ENCODE data around the gene OSBP. TPM values are rescaled to one million over a fixed set of nuclear protein-coding genes. Genes with fewer than 3 reads are reported as not detected.
A peak's percentile ranks its signal among the peaks of the same experiment; 100 is the strongest.

OSBP gene
- total RNA-seq (2021) (38.3 to 45.4 TPM (median 38.8 TPM) in 3 replicates), Bru-seq, nascent RNA (percentile 80 among the genes with signal in this experiment)
- long read RNA-seq, experiment 1, full-length matches to known transcripts: 318 of 390 reads
- long read RNA-seq, experiment 1, partial matches to known transcripts: 39 of 390 reads
- long read RNA-seq, experiment 1, other reads (novel, unspliced or antisense): 33 of 390 reads
- long read RNA-seq, experiment 2, full-length matches to known transcripts: 24 of 53 reads
- long read RNA-seq, experiment 2, partial matches to known transcripts: 12 of 53 reads
- long read RNA-seq, experiment 2, other reads (novel, unspliced or antisense): 17 of 53 reads
- long read RNA-seq, experiment 3, partial matches to known transcripts: 6 of 8 reads
- long read RNA-seq, experiment 3, other reads (novel, unspliced or antisense): 2 of 8 reads

GRCh38 chr11:59615637-59616395 lies at the start of gene OSBP:
OSBP (minus strand) TSS chr11:59615774; CDS start chr11:59615664, 110 bp downstream.
- ChIA-PET POLR2A (interaction anchor here (0.7 to 1.9 kb wide), 4 partner anchors 50 to 66 kb away, joined by 4 to 9 read pairs (median 6); partner anchors contain the start of gene PATL1), CTCF (interaction anchor here (1.2 to 2.6 kb wide), 6 partner anchors 50 to 352 kb away, joined by 4 to 9 read pairs (median 6); partner anchors contain the start of genes PATL1 and STX3)
- Mint-ChIP-seq H3K27me3 (ENCODE audit: low read depth) (no peaks in the 10 kb centered on the region), H3K4me1 (peaks cover 26% of the 10 kb centered on the region), H3K27ac (peak within 1 kb of the TSS; percentile 100), H3K4me3 (peak within 1 kb of the TSS; percentile 98), H3K36me3 (no peaks in the 10 kb centered on the region), H3K9me3 (no peaks in the 10 kb centered on the region)
- peak; percentile 91 for ATAC-seq
- DNase-seq (ENCODE audit: low spot score): peak; percentile 98
- TF ChIP-seq AR (CRISPR knock-in tag; IDR thresholded peaks at IDR 0.05) (no peak), CREM (CRISPR knock-in tag; IDR thresholded peaks at IDR 0.05) (peak; percentile 78; the same call in 1 of the 2 replicates), ATF6 (CRISPR knock-in tag; IDR thresholded peaks at IDR 0.05) (no peak), NFYB (CRISPR knock-in tag; conservative IDR thresholded peaks at IDR 0.05; ENCODE audit: low read depth) (peak; percentile 97), KAT7 (CRISPR knock-in tag; IDR thresholded peaks at IDR 0.05; ENCODE audit: borderline replicate concordance) (no peak), CDX4 (CRISPR knock-in tag; IDR thresholded peaks at IDR 0.05; ENCODE audit: borderline replicate concordance) (no peak), ZNF423 (CRISPR knock-in tag; IDR thresholded peaks at IDR 0.05) (no peak), GTF2I (CRISPR knock-in tag; conservative IDR thresholded peaks at IDR 0.05) (no peak), TP53 (CRISPR knock-in tag; IDR thresholded peaks at IDR 0.05) (no peak), CREB1 (CRISPR knock-in tag; IDR thresholded peaks at IDR 0.05) (no peak), FOXK1 (CRISPR knock-in tag; IDR thresholded peaks at IDR 0.05) (0 out of 2 replicates have a peak, but pooled peaks have one; percentile 1), ARID4B (CRISPR knock-in tag; IDR thresholded peaks at IDR 0.05; ENCODE audit: borderline replicate concordance) (no peak; the same call in 1 of the 2 replicates), CBFB (CRISPR knock-in tag; IDR thresholded peaks at IDR 0.05; ENCODE audit: low read depth) (no peak), MAX (CRISPR knock-in tag; IDR thresholded peaks at IDR 0.05) (peak; percentile 54; the same call in 1 of the 2 replicates), ZNF671 (CRISPR knock-in tag; IDR thresholded peaks at IDR 0.05) (no peak), USF1 (CRISPR knock-in tag; IDR thresholded peaks at IDR 0.05) (peak; percentile 82), E2F1 (CRISPR knock-in tag; IDR thresholded peaks at IDR 0.05) (no peak), TEAD1 (CRISPR knock-in tag; IDR thresholded peaks at IDR 0.05) (0 out of 2 replicates have a peak, but pooled peaks have one; percentile 18), PREB (CRISPR knock-in tag; IDR thresholded peaks at IDR 0.05; ENCODE audit: borderline replicate concordance) (no peak), IRF2 (CRISPR knock-in tag; IDR thresholded peaks at IDR 0.05; ENCODE audit: borderline replicate concordance, low read depth) (no peak), SP1 (CRISPR knock-in tag; conservative IDR thresholded peaks at IDR 0.05) (peak; percentile 83)
